ENCODE data around the gene FRY.

DNA sequence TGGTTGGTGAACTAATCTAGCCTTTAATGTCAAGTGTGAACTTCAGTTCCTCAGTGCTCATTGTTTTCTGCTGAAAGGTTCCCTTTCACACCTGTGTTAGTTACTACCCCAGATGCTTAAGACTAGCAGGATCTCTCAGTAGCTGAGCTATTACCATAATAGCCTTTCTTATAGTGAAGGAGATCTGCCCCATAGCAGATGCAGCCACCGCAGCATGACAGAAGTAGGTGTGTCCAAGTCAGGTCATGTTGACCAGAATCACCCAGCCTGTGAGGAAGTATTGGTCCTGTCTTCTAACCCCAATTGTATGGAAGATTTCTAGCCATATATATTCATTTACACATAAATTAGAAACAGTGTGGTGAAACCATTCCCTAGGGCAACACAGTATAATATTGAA, 246.3 kb downstream of the FRY start:
- TF ChIP-seq, protein P1, sequence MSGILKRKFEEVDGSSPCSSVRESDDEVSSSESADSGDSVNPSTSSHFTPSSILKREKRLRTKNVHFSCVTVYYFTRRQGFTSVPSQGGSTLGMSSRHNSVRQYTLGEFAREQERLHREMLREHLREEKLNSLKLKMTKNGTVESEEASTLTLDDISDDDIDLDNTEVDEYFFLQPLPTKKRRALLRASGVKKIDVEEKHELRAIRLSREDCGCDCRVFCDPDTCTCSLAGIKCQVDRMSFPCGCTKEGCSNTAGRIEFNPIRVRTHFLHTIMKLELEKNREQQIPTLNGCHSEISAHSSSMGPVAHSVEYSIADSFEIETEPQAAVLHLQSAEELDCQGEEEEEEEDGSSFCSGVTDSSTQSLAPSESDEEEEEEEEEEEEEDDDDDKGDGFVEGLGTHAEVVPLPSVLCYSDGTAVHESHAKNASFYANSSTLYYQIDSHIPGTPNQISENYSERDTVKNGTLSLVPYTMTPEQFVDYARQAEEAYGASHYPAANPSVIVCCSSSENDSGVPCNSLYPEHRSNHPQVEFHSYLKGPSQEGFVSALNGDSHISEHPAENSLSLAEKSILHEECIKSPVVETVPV (CRISPR knock-in tag; IDR thresholded peaks at IDR 0.05): no peak
- TF ChIP-seq, protein P2, sequence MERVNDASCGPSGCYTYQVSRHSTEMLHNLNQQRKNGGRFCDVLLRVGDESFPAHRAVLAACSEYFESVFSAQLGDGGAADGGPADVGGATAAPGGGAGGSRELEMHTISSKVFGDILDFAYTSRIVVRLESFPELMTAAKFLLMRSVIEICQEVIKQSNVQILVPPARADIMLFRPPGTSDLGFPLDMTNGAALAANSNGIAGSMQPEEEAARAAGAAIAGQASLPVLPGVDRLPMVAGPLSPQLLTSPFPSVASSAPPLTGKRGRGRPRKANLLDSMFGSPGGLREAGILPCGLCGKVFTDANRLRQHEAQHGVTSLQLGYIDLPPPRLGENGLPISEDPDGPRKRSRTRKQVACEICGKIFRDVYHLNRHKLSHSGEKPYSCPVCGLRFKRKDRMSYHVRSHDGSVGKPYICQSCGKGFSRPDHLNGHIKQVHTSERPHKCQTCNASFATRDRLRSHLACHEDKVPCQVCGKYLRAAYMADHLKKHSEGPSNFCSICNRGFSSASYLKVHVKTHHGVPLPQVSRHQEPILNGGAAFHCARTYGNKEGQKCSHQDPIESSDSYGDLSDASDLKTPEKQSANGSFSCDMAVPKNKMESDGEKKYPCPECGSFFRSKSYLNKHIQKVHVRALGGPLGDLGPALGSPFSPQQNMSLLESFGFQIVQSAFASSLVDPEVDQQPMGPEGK (CRISPR knock-in tag; IDR thresholded peaks at IDR 0.05; ENCODE audit: borderline replicate concordance): no peak
- no peak for TF ChIP-seq ISL1 (CRISPR knock-in tag; IDR thresholded peaks at IDR 0.05)
- TF ChIP-seq ZFP3 (CRISPR knock-in tag; IDR thresholded peaks at IDR 0.05): no peak
- no peak for TF ChIP-seq ESRRG (CRISPR knock-in tag; IDR thresholded peaks at IDR 0.05)
- no peak for TF ChIP-seq ZFP30 (CRISPR knock-in tag; IDR thresholded peaks at IDR 0.05)
- TF ChIP-seq, protein P3, sequence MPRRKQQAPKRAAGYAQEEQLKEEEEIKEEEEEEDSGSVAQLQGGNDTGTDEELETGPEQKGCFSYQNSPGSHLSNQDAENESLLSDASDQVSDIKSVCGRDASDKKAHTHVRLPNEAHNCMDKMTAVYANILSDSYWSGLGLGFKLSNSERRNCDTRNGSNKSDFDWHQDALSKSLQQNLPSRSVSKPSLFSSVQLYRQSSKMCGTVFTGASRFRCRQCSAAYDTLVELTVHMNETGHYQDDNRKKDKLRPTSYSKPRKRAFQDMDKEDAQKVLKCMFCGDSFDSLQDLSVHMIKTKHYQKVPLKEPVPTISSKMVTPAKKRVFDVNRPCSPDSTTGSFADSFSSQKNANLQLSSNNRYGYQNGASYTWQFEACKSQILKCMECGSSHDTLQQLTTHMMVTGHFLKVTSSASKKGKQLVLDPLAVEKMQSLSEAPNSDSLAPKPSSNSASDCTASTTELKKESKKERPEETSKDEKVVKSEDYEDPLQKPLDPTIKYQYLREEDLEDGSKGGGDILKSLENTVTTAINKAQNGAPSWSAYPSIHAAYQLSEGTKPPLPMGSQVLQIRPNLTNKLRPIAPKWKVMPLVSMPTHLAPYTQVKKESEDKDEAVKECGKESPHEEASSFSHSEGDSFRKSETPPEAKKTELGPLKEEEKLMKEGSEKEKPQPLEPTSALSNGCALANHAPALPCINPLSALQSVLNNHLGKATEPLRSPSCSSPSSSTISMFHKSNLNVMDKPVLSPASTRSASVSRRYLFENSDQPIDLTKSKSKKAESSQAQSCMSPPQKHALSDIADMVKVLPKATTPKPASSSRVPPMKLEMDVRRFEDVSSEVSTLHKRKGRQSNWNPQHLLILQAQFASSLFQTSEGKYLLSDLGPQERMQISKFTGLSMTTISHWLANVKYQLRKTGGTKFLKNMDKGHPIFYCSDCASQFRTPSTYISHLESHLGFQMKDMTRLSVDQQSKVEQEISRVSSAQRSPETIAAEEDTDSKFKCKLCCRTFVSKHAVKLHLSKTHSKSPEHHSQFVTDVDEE (CRISPR knock-in tag; IDR thresholded peaks at IDR 0.05): no peak
- TF ChIP-seq, protein P4, sequence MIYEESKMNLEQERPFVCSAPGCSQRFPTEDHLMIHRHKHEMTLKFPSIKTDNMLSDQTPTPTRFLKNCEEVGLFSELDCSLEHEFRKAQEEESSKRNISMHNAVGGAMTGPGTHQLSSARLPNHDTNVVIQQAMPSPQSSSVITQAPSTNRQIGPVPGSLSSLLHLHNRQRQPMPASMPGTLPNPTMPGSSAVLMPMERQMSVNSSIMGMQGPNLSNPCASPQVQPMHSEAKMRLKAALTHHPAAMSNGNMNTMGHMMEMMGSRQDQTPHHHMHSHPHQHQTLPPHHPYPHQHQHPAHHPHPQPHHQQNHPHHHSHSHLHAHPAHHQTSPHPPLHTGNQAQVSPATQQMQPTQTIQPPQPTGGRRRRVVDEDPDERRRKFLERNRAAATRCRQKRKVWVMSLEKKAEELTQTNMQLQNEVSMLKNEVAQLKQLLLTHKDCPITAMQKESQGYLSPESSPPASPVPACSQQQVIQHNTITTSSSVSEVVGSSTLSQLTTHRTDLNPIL (CRISPR knock-in tag; IDR thresholded peaks at IDR 0.05; ENCODE audit: low read depth): no peak
- TF ChIP-seq, protein P5, sequence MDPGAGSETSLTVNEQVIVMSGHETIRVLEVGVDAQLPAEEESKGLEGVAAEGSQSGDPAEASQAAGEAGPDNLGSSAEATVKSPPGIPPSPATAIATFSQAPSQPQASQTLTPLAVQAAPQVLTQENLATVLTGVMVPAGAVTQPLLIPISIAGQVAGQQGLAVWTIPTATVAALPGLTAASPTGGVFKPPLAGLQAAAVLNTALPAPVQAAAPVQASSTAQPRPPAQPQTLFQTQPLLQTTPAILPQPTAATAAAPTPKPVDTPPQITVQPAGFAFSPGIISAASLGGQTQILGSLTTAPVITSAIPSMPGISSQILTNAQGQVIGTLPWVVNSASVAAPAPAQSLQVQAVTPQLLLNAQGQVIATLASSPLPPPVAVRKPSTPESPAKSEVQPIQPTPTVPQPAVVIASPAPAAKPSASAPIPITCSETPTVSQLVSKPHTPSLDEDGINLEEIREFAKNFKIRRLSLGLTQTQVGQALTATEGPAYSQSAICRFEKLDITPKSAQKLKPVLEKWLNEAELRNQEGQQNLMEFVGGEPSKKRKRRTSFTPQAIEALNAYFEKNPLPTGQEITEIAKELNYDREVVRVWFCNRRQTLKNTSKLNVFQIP (CRISPR knock-in tag; IDR thresholded peaks at IDR 0.05; ENCODE audit: borderline replicate concordance, low read depth): no peak

Measured in SK-N-SH treated with all-trans-retinoic acid at 6 μM for 48 hours (cell line).